ENCODE data around the gene CD4. TPM values are rescaled to one million over a fixed set of nuclear protein-coding genes. Genes with fewer than 3 reads are reported as not detected.
A peak's percentile ranks its signal among the peaks of the same experiment; 100 is the strongest.
"Not testable (repeated sequence)": the region's sequence is repeated elsewhere in the genome, so short reads cannot be mapped to it uniquely, and the experiment has no call there.

The CD4 gene
- polyA plus RNA-seq, 1 of the 3 experiments (the other 2 are of a cell fraction), result 0.02 TPM

DNA sequence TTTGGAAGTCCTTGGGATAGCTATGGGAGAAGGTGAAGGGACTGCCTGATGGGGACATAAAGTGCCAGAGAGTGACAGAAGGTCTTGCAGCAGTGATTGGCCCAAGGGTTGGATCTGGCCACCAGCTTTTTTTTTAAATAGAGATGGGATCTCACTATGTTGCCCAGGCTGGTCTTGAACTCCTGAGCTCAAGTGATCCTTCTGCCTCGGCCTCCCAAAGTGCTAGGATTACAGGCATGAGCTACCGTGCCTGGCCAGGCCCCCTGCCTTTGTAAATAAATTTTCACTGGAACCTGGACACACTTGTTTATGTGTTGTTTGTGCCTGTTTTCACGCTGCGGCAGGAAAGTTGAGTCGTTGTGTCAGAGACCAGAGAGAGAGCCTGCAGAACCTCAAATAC, 76.0 kb downstream of the CD4 start:
- Histone ChIP-seq H4K20me1 (ENCODE audit: insufficient read depth) (peaks cover 24% of the 10 kb centered on the region), H3K79me2 (ENCODE audit: insufficient read depth) (peaks cover 30% of the 10 kb centered on the region), H3K4me1 (ENCODE audit: control insufficient read depth in 1 of 2, insufficient read depth in 2 of 2, low read depth in 1 of 2, low read length in 1 of 2) (peaks cover 21 to 26% of the 10 kb centered on the region in 2 experiments; a peak in 3 of 4 replicates), H3K36me3 (replicated peaks in 1 of 2; ENCODE audit: control insufficient read depth in 1 of 2, insufficient read depth in 2 of 2, low read length in 1 of 2) (peaks cover 22 to 53% of the 10 kb centered on the region in 2 experiments), H3F3A (replicated peaks; ENCODE audit: insufficient read depth) (peaks cover 16% of the 10 kb centered on the region)
- not testable (repeated sequence) for H2AFZ ChIP-seq (ENCODE audit: low read depth); H3K27me3 ChIP-seq (ENCODE audit: insufficient read depth); H3K9me2 ChIP-seq; H3K9ac ChIP-seq; H3K9me3 ChIP-seq; DNase-seq; H3K4me2 ChIP-seq; H3K27ac ChIP-seq (ENCODE audit: low read depth in 2 of 2, low read length in 1 of 2); H3K4me3 ChIP-seq (ENCODE audit: low read depth in 2 of 2, low read length in 1 of 2)
- ChIA-PET POLR2A (interaction anchor here (1.3 to 5.9 kb wide), 3 partner anchors 10 to 49 kb away, joined by 3 to 57 read pairs (median 4); partner anchors contain the start of genes CDCA3, ENO2 and USP5), CTCF (interaction anchor here (0.9 to 10.9 kb wide), 6 partner anchors 7 to 112 kb away, joined by 4 to 164 read pairs (median 11); partner anchors contain the start of genes CDCA3, MLF2, SPSB2 and USP5)
- WGBS (ENCODE audit: low lambda C conversion rate), result 95% methylated on average over 5 of the region's 5 CpGs

DNA sequence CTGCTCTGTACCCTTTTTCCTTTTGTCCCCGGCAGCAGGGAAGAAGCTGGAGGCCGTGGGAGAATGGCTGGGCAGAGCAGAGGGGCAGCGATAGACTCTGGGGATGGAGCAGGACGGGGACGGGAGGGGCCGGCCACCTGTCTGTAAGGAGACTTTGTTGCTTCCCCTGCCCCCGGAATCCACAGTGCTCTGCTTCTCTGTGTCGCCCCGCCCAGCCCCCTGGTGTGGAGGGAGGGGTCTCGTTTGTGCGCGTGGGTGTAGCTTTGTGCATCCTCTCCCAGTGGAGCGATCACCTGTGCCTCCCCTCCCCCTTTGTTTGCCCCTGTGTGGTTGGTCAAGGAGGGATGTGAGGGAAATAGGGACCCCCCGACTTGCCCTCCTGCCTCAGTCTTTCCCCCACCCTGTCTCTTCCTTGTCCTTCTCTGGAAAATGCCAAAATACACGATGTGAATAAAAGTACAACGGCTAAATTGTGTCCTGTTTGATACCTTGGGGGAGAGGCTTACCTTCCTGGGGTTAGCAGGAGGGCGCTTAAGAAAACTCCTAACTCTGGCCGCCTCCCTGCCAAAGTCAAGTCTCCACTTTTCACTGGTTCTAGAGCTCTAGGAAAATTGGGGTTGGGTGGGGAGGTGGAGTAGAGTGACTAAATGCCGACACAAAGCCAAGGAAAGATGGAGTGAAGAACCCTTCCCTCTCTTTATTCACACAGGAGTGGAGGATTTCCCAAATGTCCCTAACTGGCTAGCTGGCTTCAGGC, 77.0 kb downstream of the CD4 start:
- Histone ChIP-seq H3K4me1 (ENCODE audit: control insufficient read depth in 1 of 2, insufficient read depth in 2 of 2, low read depth in 1 of 2, low read length in 1 of 2) (peaks cover 29 to 31% of the 10 kb centered on the region in 2 experiments), H3F3A (replicated peaks; ENCODE audit: insufficient read depth) (peaks cover 25% of the 10 kb centered on the region), H3K9me2 (no peaks in the 10 kb centered on the region), H3K9ac (peak overlapping the region; percentile 63; the same call in 1 of the 2 replicates), H3K36me3 (replicated peaks in 1 of 2; ENCODE audit: control insufficient read depth in 1 of 2, insufficient read depth in 2 of 2, low read length in 1 of 2) (peaks cover 27 to 52% of the 10 kb centered on the region in 2 experiments), H3K27ac (ENCODE audit: low read depth in 2 of 2, low read length in 1 of 2) (peak overlapping the region; percentile 51 to 79), H4K20me1 (ENCODE audit: insufficient read depth) (peaks cover 34% of the 10 kb centered on the region), H3K27me3 (ENCODE audit: insufficient read depth) (no peaks in the 10 kb centered on the region), H3K4me2 (peak overlapping the region; percentile 99), H3K4me3 (ENCODE audit: low read depth in 2 of 2, low read length in 1 of 2) (peak overlapping the region; percentile 51 to 91; a peak in 3 of 4 replicates), H2AFZ (ENCODE audit: low read depth) (peak overlapping the region; percentile 57), H3K9me3 (no peaks in the 10 kb centered on the region), H3K79me2 (ENCODE audit: insufficient read depth) (peaks cover 40% of the 10 kb centered on the region)
- no peak for DNase-seq
- TF ChIP-seq FOXJ3 (CRISPR knock-in tag; IDR thresholded peaks at IDR 0.05), result no peak
- 94% methylated on average over 16 of the region's 19 CpGs for WGBS (ENCODE audit: low lambda C conversion rate)
- POLR2A ChIA-PET, result interaction anchor here (0.5 to 5.9 kb wide), 7 partner anchors 11 to 1850 kb away, joined by 3 to 57 read pairs (median 4); partner anchors contain the start of genes CDCA3, GPR162, MLF2 and USP5
- CTCF ChIA-PET, result interaction anchor here (0.7 to 10.9 kb wide), 12 partner anchors 8 to 275 kb away, joined by 3 to 164 read pairs (median 4); partner anchors contain the start of genes C12orf57, CDCA3, MLF2 and PTMS

DNA sequence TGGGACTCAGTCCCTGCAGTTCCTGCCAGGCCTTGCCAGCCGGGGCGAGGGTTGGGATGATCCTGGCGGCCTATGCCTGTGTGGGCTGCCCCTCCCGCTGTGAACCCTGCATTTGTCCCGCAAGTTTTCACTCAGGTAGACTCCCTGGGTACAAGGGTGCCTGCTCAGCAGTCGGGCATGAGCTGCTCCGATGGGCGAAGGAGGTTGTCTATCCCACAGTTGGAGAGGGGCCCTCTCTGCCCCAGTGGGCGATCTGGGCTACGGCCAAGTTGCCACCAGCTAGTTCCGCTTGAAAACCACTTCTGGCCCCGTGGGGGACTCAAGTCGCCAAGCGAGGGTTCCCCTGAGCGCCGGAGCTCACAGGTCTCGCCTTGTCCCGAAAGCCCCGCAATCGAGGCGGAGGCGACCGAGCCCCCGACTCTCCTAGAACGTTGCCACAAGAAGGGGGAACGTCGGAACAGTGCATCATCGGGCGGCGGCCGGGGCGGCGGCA, 77.6 kb downstream of the CD4 start:
- ChIA-PET POLR2A (interaction anchor here (0.5 to 5.9 kb wide), 7 partner anchors 12 to 1849 kb away, joined by 3 to 57 read pairs (median 4); partner anchors contain the start of genes CDCA3, GPR162, MLF2 and USP5), CTCF (interaction anchor here (0.8 to 10.9 kb wide), 12 partner anchors 12 to 114 kb away, joined by 3 to 164 read pairs (median 4); partner anchors contain the start of genes C12orf57, CDCA3, MLF2 and P3H3)
- no peak for DNase-seq
- H3F3A ChIP-seq (replicated peaks; ENCODE audit: insufficient read depth), result peaks cover 31% of the 10 kb centered on the region
- H2AFZ ChIP-seq (ENCODE audit: low read depth), result peak overlapping the region; percentile 57
- peak overlapping the region; percentile 63 for H3K9ac ChIP-seq
- 14% methylated on average over 13 of the region's 33 CpGs for WGBS (ENCODE audit: low lambda C conversion rate)
- peaks cover 46% of the 10 kb centered on the region for H3K79me2 ChIP-seq (ENCODE audit: insufficient read depth)
- peaks cover 24 to 50% of the 10 kb centered on the region in 2 experiments for H3K36me3 ChIP-seq (replicated peaks in 1 of 2; ENCODE audit: control insufficient read depth in 1 of 2, insufficient read depth in 2 of 2, low read length in 1 of 2)
- TF ChIP-seq GABPA (IDR thresholded peaks at IDR 0.05; ENCODE audit: low read depth), result no peak
- 0 out of 2 replicates have a peak, but pooled peaks have one; percentile 11 for TF ChIP-seq ELF1 (IDR thresholded peaks at IDR 0.05)
- TF ChIP-seq NFIC (IDR thresholded peaks at IDR 0.05; ENCODE audit: borderline replicate concordance), result 0 out of 2 replicates have a peak, but pooled peaks have one; percentile 24
- peak overlapping the region; percentile 51 to 91 for H3K4me3 ChIP-seq (ENCODE audit: low read depth in 2 of 2, low read length in 1 of 2)
- H3K9me3 ChIP-seq, result no peaks in the 10 kb centered on the region
- H3K9me2 ChIP-seq, result no peaks in the 10 kb centered on the region
- H3K27me3 ChIP-seq (ENCODE audit: insufficient read depth), result no peaks in the 10 kb centered on the region
- peaks cover 33 to 38% of the 10 kb centered on the region in 2 experiments for H3K4me1 ChIP-seq (ENCODE audit: control insufficient read depth in 1 of 2, insufficient read depth in 2 of 2, low read depth in 1 of 2, low read length in 1 of 2)
- peaks cover 41% of the 10 kb centered on the region for H4K20me1 ChIP-seq (ENCODE audit: insufficient read depth)
- peak overlapping the region; percentile 51 to 79 for H3K27ac ChIP-seq (ENCODE audit: low read depth in 2 of 2, low read length in 1 of 2)
- peak overlapping the region; percentile 99 for H3K4me2 ChIP-seq
